A549 (cell line): Measurements from ENCODE around the gene OR52W1.

ENCODE experiments used
- POLR2A ChIP-seq: IDR thresholded peaks from 2 replicates; pipeline ENCODE4 v1.6.1; 2012; ENCODE audit warnings: mild to moderate bottlenecking, low read length
- TF ChIP-seq, protein P1 (sequence below): IDR thresholded peaks from 2 replicates; pipeline ENCODE4 v1.6.1; 2012

- no peak for TF ChIP-seq POLR2A
- TF ChIP-seq, protein P1, sequence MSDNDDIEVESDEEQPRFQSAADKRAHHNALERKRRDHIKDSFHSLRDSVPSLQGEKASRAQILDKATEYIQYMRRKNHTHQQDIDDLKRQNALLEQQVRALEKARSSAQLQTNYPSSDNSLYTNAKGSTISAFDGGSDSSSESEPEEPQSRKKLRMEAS, result no peak
Observed at GRCh38 chr11:6225896-6226295, 26.9 kb downstream of the OR52W1 start.
